Karpas-422 (cell line): ENCODE data around the gene ANKS1B. TPM values are rescaled to one million over a fixed set of nuclear protein-coding genes. Genes with fewer than 3 reads are reported as not detected.
A peak's percentile ranks its signal among the peaks of the same experiment; 100 is the strongest.
"Not testable (repeated sequence)": the region's sequence is repeated elsewhere in the genome, so short reads cannot be mapped to it uniquely, and the experiment has no call there.

Experiments used
- DNase-seq: peaks from one replicate; pipeline ENCODE4 v3.0.0-alpha.2; 2015
- H2AFZ ChIP-seq: fragments of 200-600 bp; sonication (generic); 2 replicates; pipeline ENCODE4 v1.6.1; 2014; ENCODE audit warnings: antibody characterized with exemption, low read length, mixed read lengths
- H3K27ac ChIP-seq: fragments of 200-600 bp; sonication (generic); 2 replicates; pipeline ENCODE4 v1.5.1; 2014; ENCODE audit warnings: mild to moderate bottlenecking, low read length, moderate library complexity
- H3K27me3 ChIP-seq: fragments of 200-600 bp; sonication (generic); 2 replicates; pipeline ENCODE4 v1.6.1; 2014; ENCODE audit warnings: low read length, mixed read lengths
- H3K36me3 ChIP-seq: fragments of 200-600 bp; sonication (generic); 2 replicates; pipeline ENCODE4 v1.6.1; 2014; ENCODE audit warnings: low read length, mixed read lengths; ENCODE audit not compliant: insufficient read depth
- H3K4me1 ChIP-seq: fragments of 200-600 bp; sonication (generic); 2 replicates; pipeline ENCODE4 v1.6.1; 2014; ENCODE audit warnings: mild to moderate bottlenecking, low read length, mixed read lengths
- H3K4me2 ChIP-seq: fragments of 200-600 bp; sonication (generic); 2 replicates; pipeline ENCODE4 v1.6.1; 2014; ENCODE audit warnings: low read length, low read depth, mild to moderate bottlenecking; ENCODE audit not compliant: poor library complexity, severe bottlenecking
- H3K4me3 ChIP-seq: fragments of 200-600 bp; sonication (generic); 2 replicates; pipeline ENCODE4 v1.5.1; 2014; ENCODE audit warnings: mild to moderate bottlenecking, antibody characterized with exemption, low read length, mixed read lengths
- H3K79me2 ChIP-seq: fragments of 200-600 bp; sonication (generic); 2 replicates; pipeline ENCODE4 v1.6.1; 2014; ENCODE audit warnings: mild to moderate bottlenecking, low read length, mixed read lengths
- H3K9ac ChIP-seq: fragments of 200-600 bp; sonication (generic); 2 replicates; pipeline ENCODE4 v1.6.0; 2014; ENCODE audit warnings: low read length
- H3K9me2 ChIP-seq: fragments of 200-600 bp; sonication (generic), shearing (Covaris generic); replicated peaks from 2 replicates; pipeline ENCODE4 v1.6.0; 2014; ENCODE audit warnings: mild to moderate bottlenecking, low read length, moderate library complexity; ENCODE audit not compliant: insufficient read depth
- H3K9me3 ChIP-seq: fragments of 300-700, 200-600 bp; sonication (generic); 2 replicates; pipeline ENCODE4 v1.6.1; 2014; ENCODE audit warnings: low read length, mixed read lengths
- H4K20me1 ChIP-seq: fragments of 200-600 bp; sonication (generic); 2 replicates; pipeline ENCODE4 v1.6.1; 2014; ENCODE audit warnings: mild to moderate bottlenecking, antibody characterized with exemption, low read length, low read depth; ENCODE audit not compliant: insufficient read depth
- total RNA-seq: library from RNA; depleted of rRNA; stranded (reverse); fragments of >200 nt; shearing (Covaris generic); gene quantifications from 2 replicates; pipeline ENCODE4 v1.2.3, GENCODE V29; 2014; ENCODE audit warnings: low replicate concordance

Gene ANKS1B
- total RNA-seq, 1 experiment from 2014 or later = 23.4 TPM

DNA sequence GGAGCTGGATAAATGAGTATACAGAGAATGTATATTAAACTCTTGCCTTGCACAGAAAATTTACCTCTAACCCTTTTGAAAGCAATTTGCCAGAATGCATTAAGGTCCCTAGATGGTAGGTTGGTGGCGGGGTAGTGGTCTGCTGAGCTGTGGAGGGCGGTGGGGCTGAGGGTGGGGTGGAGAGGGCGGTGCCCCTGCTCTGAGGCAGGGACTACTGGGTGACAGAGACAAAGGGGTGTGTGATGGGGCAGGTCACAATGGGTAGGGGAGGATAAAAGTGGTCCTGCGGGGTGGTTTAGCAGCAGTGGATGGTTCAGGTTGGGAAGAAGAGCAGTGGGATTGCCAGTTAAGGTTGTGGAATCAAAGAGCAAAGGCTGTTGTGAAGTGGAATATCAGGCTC is 337.3 kb downstream of the ANKS1B start, which contains the start of gene GARIN6:
GARIN6 (plus strand) TSS at position 301 of the 400 bp plus-strand sequence. CDS start 422 bp downstream, outside the sequence.
- Histone ChIP-seq H3K9ac (no peak within 1 kb of the TSS), H2AFZ (no peak within 1 kb of the TSS), H3K4me1 (peaks cover 40% of the 10 kb centered on the region), H3K27ac (no peak within 1 kb of the TSS), H3K4me2 (no peak within 1 kb of the TSS), H3K9me2 (no peaks in the 10 kb centered on the region), H3K4me3 (no peak within 1 kb of the TSS), H3K9me3 (no peaks in the 10 kb centered on the region), H3K27me3 (no peaks in the 10 kb centered on the region), H4K20me1 (no peaks in the 10 kb centered on the region), H3K36me3 (no peaks in the 10 kb centered on the region), H3K79me2 (no peaks in the 10 kb centered on the region)
- DNase-seq = no peak

DNA sequence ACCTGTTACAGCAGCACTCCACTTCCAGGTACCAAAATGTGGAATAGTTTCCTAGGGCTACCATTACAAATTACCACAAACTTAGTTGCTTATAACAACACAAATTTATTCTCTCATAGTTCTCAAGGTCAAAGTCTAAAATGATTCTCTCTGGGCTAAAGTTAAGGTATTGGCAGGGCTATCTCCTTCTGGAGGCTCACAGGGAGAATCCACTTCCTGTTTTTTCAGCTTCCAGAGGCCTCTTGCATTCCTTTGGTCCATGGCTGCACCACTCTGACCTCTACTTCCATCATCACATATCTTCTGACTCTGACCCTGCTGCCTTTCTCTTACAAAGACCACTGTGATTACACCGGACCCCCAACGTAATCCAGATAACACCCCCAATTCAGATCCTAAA is 340.1 kb downstream of the ANKS1B start:
- H3K27ac ChIP-seq = no peak overlapping the region
- no peaks in the 10 kb centered on the region for H3K36me3 ChIP-seq
- no peaks in the 10 kb centered on the region for H3K9me2 ChIP-seq
- no peaks in the 10 kb centered on the region for H3K79me2 ChIP-seq
- no peak overlapping the region for H2AFZ ChIP-seq
- no peak overlapping the region for H3K9ac ChIP-seq
- H3K4me2 ChIP-seq = no peak overlapping the region
- no peaks in the 10 kb centered on the region for H4K20me1 ChIP-seq
- H3K4me1 ChIP-seq = peaks cover 20% of the 10 kb centered on the region
- H3K9me3 ChIP-seq = peaks cover 1% of the 10 kb centered on the region; the same call in 1 of the 2 replicates
- no peaks in the 10 kb centered on the region for H3K27me3 ChIP-seq
- no peak overlapping the region for H3K4me3 ChIP-seq
- DNase-seq = no peak

DNA sequence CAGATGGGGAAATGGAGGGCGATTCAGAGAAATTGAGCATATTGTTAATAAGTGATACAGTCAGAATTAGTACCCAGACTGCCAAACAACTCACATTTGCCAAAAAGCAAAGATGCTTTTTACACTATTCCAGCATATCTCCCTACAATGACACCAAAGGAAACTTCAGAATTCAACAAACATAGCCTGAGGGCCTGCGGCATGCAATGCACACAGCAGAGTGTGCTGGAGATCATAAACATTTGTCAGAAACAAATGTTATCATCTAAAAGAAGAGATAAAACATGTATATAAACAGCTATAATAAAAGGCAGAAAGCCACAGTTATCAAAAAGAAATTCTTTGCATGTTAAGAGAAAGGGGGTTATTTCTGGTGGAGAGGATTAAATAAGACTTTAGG is 357.3 kb downstream of the ANKS1B start:
- Histone ChIP-seq H3K4me3 (peak overlapping the region; percentile 10), H4K20me1 (no peaks in the 10 kb centered on the region), H3K9me3 (no peaks in the 10 kb centered on the region), H3K27ac (peak overlapping the region; percentile 79), H3K9ac (peak overlapping the region; percentile 21), H3K4me2 (peak overlapping the region; percentile 53), H3K79me2 (no peaks in the 10 kb centered on the region), H3K9me2 (no peaks in the 10 kb centered on the region), H3K4me1 (peaks cover 68% of the 10 kb centered on the region), H2AFZ (0 out of 2 replicates have a peak overlapping the region, but pooled peaks have one; percentile 16), H3K27me3 (no peaks in the 10 kb centered on the region), H3K36me3 (no peaks in the 10 kb centered on the region; the same call in 1 of the 2 replicates)
- peak; percentile 58 for DNase-seq

DNA sequence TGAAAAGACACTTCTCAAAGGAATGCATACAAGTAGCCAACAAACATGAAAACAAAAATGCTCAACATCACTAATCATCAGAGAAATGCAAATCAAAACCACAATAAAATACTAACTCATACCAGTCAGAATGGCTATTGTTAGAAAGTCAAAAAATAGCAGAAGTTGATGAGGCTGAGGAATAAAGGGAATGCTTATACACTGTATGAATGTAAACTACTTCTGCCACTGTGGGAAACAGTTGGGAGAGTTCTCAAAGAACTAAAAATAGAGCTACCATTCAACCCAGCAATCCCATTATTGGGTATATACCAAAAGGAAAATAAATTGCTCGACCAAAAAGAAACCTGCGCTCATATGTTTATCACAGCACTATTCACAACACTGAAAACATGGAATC is 360.1 kb downstream of the ANKS1B start:
- H3K4me2 ChIP-seq, H3K4me3 ChIP-seq, H3K36me3 ChIP-seq, H3K9ac ChIP-seq, H3K79me2 ChIP-seq, DNase-seq, H2AFZ ChIP-seq, H3K27ac ChIP-seq, H4K20me1 ChIP-seq, H3K27me3 ChIP-seq, H3K9me2 ChIP-seq, H3K9me3 ChIP-seq: not testable (repeated sequence)
- peaks cover 57% of the 10 kb centered on the region for H3K4me1 ChIP-seq

DNA sequence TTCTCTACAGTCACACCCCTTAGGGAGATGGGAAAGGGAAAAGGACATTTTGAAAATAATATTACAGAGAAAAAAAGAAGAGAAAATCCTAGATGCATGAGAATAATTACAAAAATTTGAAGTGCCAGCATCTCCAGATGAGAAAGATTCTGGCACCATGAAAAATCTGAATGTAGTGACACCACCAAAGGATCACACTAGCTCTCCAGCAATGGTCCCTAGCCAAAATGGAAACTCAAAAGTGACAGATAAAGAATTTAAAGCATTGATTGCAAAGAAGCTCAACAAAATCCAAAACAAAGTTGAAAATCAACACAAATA is 364.6 kb downstream of the ANKS1B start:
- DNase-seq = no peak
- no peak overlapping the region for H3K4me2 ChIP-seq
- no peak overlapping the region for H2AFZ ChIP-seq
- no peaks in the 10 kb centered on the region; the same call in 1 of the 2 replicates for H3K36me3 ChIP-seq
- H4K20me1 ChIP-seq = no peaks in the 10 kb centered on the region
- no peak overlapping the region for H3K9ac ChIP-seq
- H3K79me2 ChIP-seq = no peaks in the 10 kb centered on the region
- no peaks in the 10 kb centered on the region for H3K27me3 ChIP-seq
- no peak overlapping the region for H3K4me3 ChIP-seq
- H3K27ac ChIP-seq = peak overlapping the region; percentile 46; the same call in 1 of the 2 replicates
- peaks cover 41% of the 10 kb centered on the region for H3K4me1 ChIP-seq
- H3K9me3 ChIP-seq = no peaks in the 10 kb centered on the region
- H3K9me2 ChIP-seq = no peaks in the 10 kb centered on the region

DNA sequence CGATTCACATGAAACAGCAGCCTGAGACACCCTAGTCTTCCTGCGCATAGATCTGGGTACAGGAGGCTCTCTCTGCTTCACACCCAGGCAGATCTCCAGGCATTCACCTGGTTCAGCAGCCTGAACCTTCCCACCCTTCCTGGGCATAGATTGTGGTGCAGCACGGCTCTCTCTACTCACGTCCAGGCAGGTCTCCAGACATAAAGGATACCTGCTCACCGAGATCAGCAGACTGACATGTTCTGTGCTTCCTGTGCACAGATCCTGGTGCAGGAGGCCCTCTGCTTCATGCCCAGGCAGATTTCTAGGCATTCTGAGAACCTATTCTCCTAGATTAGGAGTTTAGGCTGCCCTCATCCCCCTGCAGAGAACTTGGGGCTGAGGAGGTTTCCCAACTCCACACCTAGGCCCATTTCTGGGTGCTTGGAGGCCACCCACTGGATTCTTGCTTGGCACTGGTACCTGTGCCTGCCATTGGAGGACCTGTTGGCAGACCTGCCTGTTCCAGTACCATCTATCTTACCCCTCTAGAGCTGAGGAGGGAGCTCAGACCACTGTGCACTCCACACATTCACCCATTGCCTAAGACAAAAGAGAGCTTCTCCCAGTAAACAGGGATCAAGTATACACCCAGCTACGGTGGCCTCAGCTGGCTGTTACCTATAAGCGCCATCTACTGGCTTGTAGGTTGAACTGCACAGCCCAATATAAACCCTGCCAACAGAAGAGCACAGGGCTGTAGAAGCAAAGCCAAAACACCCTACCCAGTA is 365.2 kb downstream of the ANKS1B start:
- Histone ChIP-seq H3K9me2 (no peaks in the 10 kb centered on the region), H3K27ac (peak overlapping the region; percentile 83), H4K20me1 (no peaks in the 10 kb centered on the region), H3K27me3 (no peaks in the 10 kb centered on the region), H2AFZ (peak overlapping the region; percentile 55; the same call in 1 of the 2 replicates), H3K79me2 (no peaks in the 10 kb centered on the region), H3K4me1 (peaks cover 46% of the 10 kb centered on the region), H3K4me3 (peak overlapping the region; percentile 25; the same call in 1 of the 2 replicates), H3K9me3 (no peaks in the 10 kb centered on the region), H3K36me3 (no peaks in the 10 kb centered on the region; the same call in 1 of the 2 replicates), H3K4me2 (peak overlapping the region; percentile 43), H3K9ac (peak overlapping the region; percentile 59)
- DNase-seq = peak; percentile 92

DNA sequence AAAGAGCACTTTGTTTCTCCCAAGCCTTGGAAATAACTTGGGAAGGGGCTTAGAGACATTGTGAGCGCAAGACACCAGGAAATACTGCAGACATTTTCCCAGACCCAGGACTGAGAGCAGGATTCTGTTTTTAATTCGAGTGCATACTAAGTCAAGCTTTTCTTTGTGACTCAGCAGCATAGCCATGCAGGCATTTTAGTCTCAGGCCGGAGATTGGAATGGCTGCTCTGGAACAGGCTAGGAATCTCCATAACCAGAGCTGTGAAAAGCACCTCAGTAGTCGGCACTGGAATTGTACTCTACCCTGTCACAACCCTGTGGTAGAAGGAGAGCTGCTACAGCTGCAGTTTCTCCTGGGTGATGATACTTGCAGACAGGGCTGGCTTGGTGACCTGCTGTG is 366.1 kb downstream of the ANKS1B start:
- Histone ChIP-seq H3K9me3 (no peaks in the 10 kb centered on the region), H3K4me1 (peaks cover 47% of the 10 kb centered on the region), H3K27me3 (no peaks in the 10 kb centered on the region), H3K9ac (peak overlapping the region; percentile 59), H4K20me1 (no peaks in the 10 kb centered on the region), H3K4me3 (peak overlapping the region; percentile 25; the same call in 1 of the 2 replicates), H3K27ac (peak overlapping the region; percentile 83), H3K9me2 (no peaks in the 10 kb centered on the region), H2AFZ (peak overlapping the region; percentile 40; the same call in 1 of the 2 replicates), H3K4me2 (peak overlapping the region; percentile 43), H3K36me3 (no peaks in the 10 kb centered on the region; the same call in 1 of the 2 replicates), H3K79me2 (no peaks in the 10 kb centered on the region)
- DNase-seq = no peak

DNA sequence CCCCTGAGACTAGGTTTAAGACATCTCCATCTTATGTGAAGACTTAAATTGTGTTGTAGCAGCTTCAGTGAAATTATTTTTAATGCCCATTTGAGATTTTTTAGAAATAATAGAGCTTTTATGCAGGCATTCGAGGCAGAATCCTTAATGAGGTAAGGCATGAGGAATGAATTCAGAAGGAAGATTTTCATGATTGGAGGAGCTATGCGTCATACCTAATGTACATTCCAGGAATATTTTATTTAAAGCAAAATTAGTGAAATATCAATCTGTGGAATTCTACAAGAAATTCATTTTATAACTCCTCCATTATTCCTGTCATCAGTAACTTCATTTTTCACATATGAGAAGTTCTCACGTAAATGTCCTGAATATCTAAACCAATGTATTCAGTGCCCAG is 373.1 kb downstream of the ANKS1B start:
- H3K27ac ChIP-seq = no peak overlapping the region
- DNase-seq = no peak
- H3K9me3 ChIP-seq = no peaks in the 10 kb centered on the region
- H3K9ac ChIP-seq = no peak overlapping the region
- H3K36me3 ChIP-seq = no peaks in the 10 kb centered on the region
- no peaks in the 10 kb centered on the region for H3K79me2 ChIP-seq
- H3K4me1 ChIP-seq = peaks cover 46% of the 10 kb centered on the region
- no peaks in the 10 kb centered on the region for H4K20me1 ChIP-seq
- peak overlapping the region; percentile 6 for H3K4me2 ChIP-seq
- H2AFZ ChIP-seq = no peak overlapping the region
- H3K9me2 ChIP-seq = no peaks in the 10 kb centered on the region
- H3K4me3 ChIP-seq = no peak overlapping the region
- no peaks in the 10 kb centered on the region for H3K27me3 ChIP-seq
